Thyroid gland (tissue), 4 donors: Measurements from ENCODE around the gene SLC7A1.

Experiments used
- POLR2A ChIP-seq, 2 donors: fragments of 450-650 bp; IDR thresholded peaks; one replicate each; pipeline ENCODE4 v1.6.1; 2017; ENCODE audit warnings: antibody characterized with exemption in 2 of 2, mild to moderate bottlenecking in 2 of 2, moderate library complexity in 1 of 2
- TF ChIP-seq, protein P1 (sequence below), 6 experiments: fragments of 200-600 bp in 3 of 6; fragments of 450-650 bp in 3 of 6; sonication (generic) in 3 of 6; IDR thresholded peaks; one replicate each; pipeline ENCODE4 v1.5.1; 2016 to 2019; ENCODE audit warnings: antibody characterized with exemption in 6 of 6, mild to moderate bottlenecking in 2 of 6, inconsistent platforms in 1 of 6, moderate library complexity in 1 of 6

- no peak for TF ChIP-seq POLR2A (IDR thresholded peaks at IDR 0.05)
- TF ChIP-seq, protein P1, sequence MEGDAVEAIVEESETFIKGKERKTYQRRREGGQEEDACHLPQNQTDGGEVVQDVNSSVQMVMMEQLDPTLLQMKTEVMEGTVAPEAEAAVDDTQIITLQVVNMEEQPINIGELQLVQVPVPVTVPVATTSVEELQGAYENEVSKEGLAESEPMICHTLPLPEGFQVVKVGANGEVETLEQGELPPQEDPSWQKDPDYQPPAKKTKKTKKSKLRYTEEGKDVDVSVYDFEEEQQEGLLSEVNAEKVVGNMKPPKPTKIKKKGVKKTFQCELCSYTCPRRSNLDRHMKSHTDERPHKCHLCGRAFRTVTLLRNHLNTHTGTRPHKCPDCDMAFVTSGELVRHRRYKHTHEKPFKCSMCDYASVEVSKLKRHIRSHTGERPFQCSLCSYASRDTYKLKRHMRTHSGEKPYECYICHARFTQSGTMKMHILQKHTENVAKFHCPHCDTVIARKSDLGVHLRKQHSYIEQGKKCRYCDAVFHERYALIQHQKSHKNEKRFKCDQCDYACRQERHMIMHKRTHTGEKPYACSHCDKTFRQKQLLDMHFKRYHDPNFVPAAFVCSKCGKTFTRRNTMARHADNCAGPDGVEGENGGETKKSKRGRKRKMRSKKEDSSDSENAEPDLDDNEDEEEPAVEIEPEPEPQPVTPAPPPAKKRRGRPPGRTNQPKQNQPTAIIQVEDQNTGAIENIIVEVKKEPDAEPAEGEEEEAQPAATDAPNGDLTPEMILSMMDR (IDR thresholded peaks at IDR 0.05) = no peak
Measured at GRCh38 chr13:29524176-29524575, 71.3 kb downstream of the SLC7A1 start.
